ENCODE results near the gene NFKBIL1. TPM values are rescaled to one million over a fixed set of nuclear protein-coding genes. Genes with fewer than 3 reads are reported as not detected.

NFKBIL1 gene
- total RNA-seq, 1 experiment from 2014 or later, result 26.8 TPM

- peak; percentile 86 for DNase-seq (ENCODE audit: low read depth)
These were observed 12.7 kb downstream of the NFKBIL1 start for GRCh38 chr6:31559958-31560696.

- no peak for DNase-seq (ENCODE audit: low read depth)
These were observed 13.3 kb downstream of the NFKBIL1 start for GRCh38 chr6:31560697-31561058.

DNA sequence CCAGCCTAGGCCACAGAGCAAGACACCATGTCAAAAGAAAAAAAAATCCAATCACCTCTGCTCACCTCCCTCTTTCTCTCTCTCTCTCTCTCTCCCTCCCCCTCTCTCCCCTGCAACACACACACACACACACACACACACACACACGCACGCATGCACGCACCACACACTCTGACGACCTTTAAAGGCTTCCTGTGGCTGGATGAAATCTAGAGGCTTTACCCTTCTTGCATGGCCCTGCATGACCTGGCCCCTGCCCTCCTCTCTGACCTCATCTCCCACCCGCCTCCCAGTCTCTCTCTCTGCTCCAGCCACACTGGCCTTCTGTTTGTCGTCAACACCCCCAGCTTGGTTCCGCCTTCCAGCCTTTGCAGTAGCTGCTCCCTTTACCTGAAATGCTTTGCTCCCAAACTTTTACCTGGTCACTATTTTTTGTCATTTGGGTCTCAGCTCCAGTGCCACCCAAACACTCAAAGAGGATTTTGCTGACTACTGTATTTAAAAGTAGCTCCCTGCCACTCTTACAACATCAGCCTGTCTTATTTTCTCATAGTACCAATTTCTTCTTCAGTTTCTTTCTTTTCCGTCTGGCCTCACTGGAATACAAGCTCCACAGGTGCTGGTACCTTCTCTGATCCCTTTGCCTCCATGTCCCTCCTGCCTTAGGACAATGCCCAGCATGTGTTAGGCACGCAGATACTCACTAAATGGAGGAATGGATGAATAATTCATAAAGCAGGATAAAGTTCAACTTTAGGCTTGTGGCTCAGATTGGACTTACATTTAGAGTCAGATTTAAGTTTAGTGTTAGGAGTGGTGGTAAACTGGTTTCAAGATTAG is 20.3 kb downstream of the NFKBIL1 start:
- DNase-seq (ENCODE audit: low read depth), result no peak

DNA sequence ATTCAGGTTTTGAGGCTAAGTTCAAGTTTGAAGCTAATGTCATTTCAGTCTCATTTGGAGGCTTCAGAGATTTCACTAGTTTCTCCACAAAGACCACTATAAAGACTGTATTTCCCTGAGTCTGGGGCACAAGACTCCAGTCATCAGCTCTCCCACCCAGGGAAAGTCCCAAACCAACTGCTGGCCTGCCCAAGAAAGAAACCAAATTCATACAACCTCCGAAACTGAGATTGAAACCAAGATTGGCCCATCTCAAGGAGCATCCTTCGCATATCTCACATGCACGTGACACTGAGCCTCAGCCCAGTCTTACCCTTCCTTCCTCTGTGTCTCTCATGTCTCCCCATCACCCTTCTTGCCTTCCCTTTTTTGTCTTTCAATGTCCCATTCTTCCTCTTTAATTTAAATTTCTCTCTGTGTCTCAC is 21.1 kb downstream of the NFKBIL1 start:
- DNase-seq (ENCODE audit: low read depth), result no peak

- DNase-seq (ENCODE audit: low read depth), result no peak
These were observed 22.6 kb downstream of the NFKBIL1 start for GRCh38 chr6:31569861-31570536.

DNA sequence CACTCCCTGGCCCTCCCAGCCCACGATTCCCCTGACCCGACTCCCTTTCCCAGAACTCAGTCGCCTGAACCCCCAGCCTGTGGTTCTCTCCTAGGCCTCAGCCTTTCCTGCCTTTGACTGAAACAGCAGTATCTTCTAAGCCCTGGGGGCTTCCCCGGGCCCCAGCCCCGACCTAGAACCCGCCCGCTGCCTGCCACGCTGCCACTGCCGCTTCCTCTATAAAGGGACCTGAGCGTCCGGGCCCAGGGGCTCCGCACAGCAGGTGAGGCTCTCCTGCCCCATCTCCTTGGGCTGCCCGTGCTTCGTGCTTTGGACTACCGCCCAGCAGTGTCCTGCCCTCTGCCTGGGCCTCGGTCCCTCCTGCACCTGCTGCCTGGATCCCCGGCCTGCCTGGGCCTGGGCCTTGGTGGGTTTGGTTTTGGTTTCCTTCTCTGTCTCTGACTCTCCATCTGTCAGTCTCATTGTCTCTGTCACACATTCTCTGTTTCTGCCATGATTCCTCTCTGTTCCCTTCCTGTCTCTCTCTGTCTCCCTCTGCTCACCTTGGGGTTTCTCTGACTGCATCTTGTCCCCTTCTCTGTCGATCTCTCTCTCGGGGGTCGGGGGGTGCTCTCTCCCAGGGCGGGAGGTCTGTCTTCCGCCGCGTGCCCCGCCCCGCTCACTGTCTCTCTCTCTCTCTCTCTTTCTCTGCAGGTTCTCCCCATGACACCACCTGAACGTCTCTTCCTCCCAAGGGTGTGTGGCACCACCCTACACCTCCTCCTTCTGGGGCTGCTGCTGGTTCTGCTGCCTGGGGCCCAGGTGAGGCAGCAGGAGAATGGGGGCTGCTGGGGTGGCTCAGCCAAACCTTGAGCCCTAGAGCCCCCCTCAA is 24.9 kb downstream of the NFKBIL1 start, which contains the start of gene LTA:
Gene LTA, plus strand, starts transcription at position 249 of the 871 bp plus-strand sequence. Its CDS starts 454 bp downstream, at position 703.
- DNase-seq (ENCODE audit: low read depth), result no peak

GRCh38 chr6:31573239-31574105 is 26.1 kb downstream of the NFKBIL1 start:
- DNase-seq (ENCODE audit: low read depth), result no peak

- DNase-seq (ENCODE audit: low read depth), result no peak
These were observed 27.0 kb downstream of the NFKBIL1 start for GRCh38 chr6:31574106-31575061.

- no peak for DNase-seq (ENCODE audit: low read depth)
These were observed 28.0 kb downstream of the NFKBIL1 start, which contains the start of gene TNF for GRCh38 chr6:31575335-31575901. TSS of gene TNF (plus strand) at chr6:31575565. CDS start at chr6:31575742, 177 bp downstream.

DNA sequence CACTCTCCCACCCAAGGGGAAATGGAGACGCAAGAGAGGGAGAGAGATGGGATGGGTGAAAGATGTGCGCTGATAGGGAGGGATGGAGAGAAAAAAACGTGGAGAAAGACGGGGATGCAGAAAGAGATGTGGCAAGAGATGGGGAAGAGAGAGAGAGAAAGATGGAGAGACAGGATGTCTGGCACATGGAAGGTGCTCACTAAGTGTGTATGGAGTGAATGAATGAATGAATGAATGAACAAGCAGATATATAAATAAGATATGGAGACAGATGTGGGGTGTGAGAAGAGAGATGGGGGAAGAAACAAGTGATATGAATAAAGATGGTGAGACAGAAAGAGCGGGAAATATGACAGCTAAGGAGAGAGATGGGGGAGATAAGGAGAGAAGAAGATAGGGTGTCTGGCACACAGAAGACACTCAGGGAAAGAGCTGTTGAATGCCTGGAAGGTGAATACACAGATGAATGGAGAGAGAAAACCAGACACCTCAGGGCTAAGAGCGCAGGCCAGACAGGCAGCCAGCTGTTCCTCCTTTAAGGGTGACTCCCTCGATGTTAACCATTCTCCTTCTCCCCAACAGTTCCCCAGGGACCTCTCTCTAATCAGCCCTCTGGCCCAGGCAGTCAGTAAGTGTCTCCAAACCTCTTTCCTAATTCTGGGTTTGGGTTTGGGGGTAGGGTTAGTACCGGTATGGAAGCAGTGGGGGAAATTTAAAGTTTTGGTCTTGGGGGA is 28.7 kb downstream of the NFKBIL1 start:
- DNase-seq (ENCODE audit: low read depth), result peak; percentile 19

- no peak for DNase-seq (ENCODE audit: low read depth)
These were observed 29.6 kb downstream of the NFKBIL1 start for GRCh38 chr6:31576897-31577578.

GRCh38 chr6:31577579-31577966 is 30.2 kb downstream of the NFKBIL1 start:
- DNase-seq (ENCODE audit: low read depth), result no peak

- DNase-seq (ENCODE audit: low read depth), result no peak
These were observed 31.0 kb downstream of the NFKBIL1 start for GRCh38 chr6:31578184-31579118.

DNA sequence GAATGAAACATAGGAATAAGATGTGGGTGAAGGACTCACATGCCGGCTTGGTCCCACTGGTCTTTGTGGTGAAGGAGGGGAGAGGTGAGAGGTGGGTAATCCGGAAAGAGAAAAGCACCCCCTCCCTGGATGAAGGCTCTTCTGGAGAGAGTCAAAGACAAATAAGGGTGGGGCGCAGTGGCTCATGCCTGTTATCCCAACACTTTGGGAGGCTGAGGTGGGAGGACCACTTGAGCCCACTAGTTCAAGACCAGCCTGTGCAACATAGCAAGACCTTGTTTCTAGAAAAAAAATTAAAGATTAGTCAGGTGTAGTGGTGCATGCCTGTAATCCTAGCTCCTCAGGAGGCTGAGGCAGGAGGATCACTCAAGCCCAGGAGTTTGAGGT is 31.7 kb downstream of the NFKBIL1 start:
- no peak for DNase-seq (ENCODE audit: low read depth)

GRCh38 chr6:31579546-31580437 is 32.4 kb downstream of the NFKBIL1 start:
- no peak for DNase-seq (ENCODE audit: low read depth)

Measured in LHCN-M2 (cell line).